Endodermal cell (in vitro differentiated cells): Measurements from ENCODE around the gene PIBF1. TPM values are rescaled to one million over a fixed set of nuclear protein-coding genes. Genes with fewer than 3 reads are reported as not detected.

Experiments used
- DNase-seq: peaks from one replicate; pipeline ENCODE4 v3.0.0-alpha.2; 2017
- H3K27ac ChIP-seq: 2 replicates; pipeline ENCODE4 v1.5.1; 2013; ENCODE audit warnings: mild to moderate bottlenecking, low read depth, low read length, moderate library complexity
- H3K27me3 ChIP-seq: 2 replicates; pipeline ENCODE4 v1.6.1; 2013; ENCODE audit warnings: mild to moderate bottlenecking, low read length, moderate library complexity; ENCODE audit not compliant: insufficient read depth, control insufficient read depth, poor library complexity, severe bottlenecking
- H3K36me3 ChIP-seq: 2 replicates; pipeline ENCODE4 v1.7.0; 2013; ENCODE audit warnings: mild to moderate bottlenecking, low read length, moderate library complexity; ENCODE audit not compliant: control insufficient read depth, insufficient read depth
- H3K4me1 ChIP-seq: one replicate; pipeline ENCODE4 v1.7.0; 2013; ENCODE audit warnings: low read length; ENCODE audit not compliant: control insufficient read depth, insufficient read depth
- H3K4me3 ChIP-seq: 2 replicates; pipeline ENCODE4 v1.5.1; 2013; ENCODE audit warnings: mild to moderate bottlenecking, low read length, moderate library complexity
- H3K9ac ChIP-seq: 2 replicates; pipeline ENCODE4 v1.6.1; 2013; ENCODE audit warnings: mild to moderate bottlenecking, low read length, moderate library complexity; ENCODE audit not compliant: poor library complexity, severe bottlenecking; ENCODE audit errors: extremely low read depth
- H3K9me3 ChIP-seq: 2 replicates; pipeline ENCODE4 v1.6.1; 2013; ENCODE audit warnings: mild to moderate bottlenecking, low read length, moderate library complexity; ENCODE audit not compliant: control insufficient read depth
- H3K27ac Mint-ChIP-seq: 2 replicates; pipeline ENCODE4 v1.8.0; 2020; ENCODE audit warnings: mixed read lengths
- H3K27me3 Mint-ChIP-seq: 2 replicates; pipeline ENCODE4 v1.8.0; 2021; ENCODE audit warnings: mild to moderate bottlenecking, mixed read lengths; ENCODE audit not compliant: insufficient read depth
- H3K36me3 Mint-ChIP-seq: 2 replicates; pipeline ENCODE4 v1.8.0; 2020; ENCODE audit warnings: low read depth, mixed read lengths
- H3K4me1 Mint-ChIP-seq: 2 replicates; pipeline ENCODE4 v1.8.0; 2020; ENCODE audit warnings: mixed read lengths
- H3K4me3 Mint-ChIP-seq: 2 replicates; pipeline ENCODE4 v1.8.0; 2020; ENCODE audit warnings: mild to moderate bottlenecking, moderate library complexity, mixed read lengths
- H3K9me3 Mint-ChIP-seq: 2 replicates; pipeline ENCODE4 v1.8.0; 2020; ENCODE audit warnings: mild to moderate bottlenecking, mixed read lengths
- CTCF ChIP-seq: fragments of 200-600 bp; sonication (generic); conservative IDR thresholded peaks from 2 replicates; pipeline ENCODE4 v1.5.0; 2021; ENCODE audit warnings: antibody characterized with exemption, mild to moderate bottlenecking
- WGBS, 2 experiments: methylation state at CpG; one replicate each; pipeline versions ENCODE4 v1.1.5 to v1.1.7; 2013; ENCODE audit warnings: missing lambda C conversion rate in 2 of 2, mixed read lengths in 1 of 2; ENCODE audit not compliant: insufficient coverage in 1 of 2, insufficient read length in 1 of 2; 5-methylcytosine and 5-hydroxymethylcytosine counted together
- total RNA-seq, 2 donors: library from RNA; stranded (reverse); fragmentation: NEBNext Ultra II Directional in 1 of 2; extraction: Animal tissue kit (Norgen Biotek cat#: 25700) in 1 of 2; gene quantifications; 2 replicates in 1 of 2; 3 replicates in 1 of 2; pipeline ENCODE4 v1.2.1, GENCODE V29; 2021

Gene PIBF1
- total RNA-seq, 2 donors from 2014 or later = 25.6 to 35.2 TPM

- H3K9ac ChIP-seq = no peak overlapping the region
- no peaks in the 10 kb centered on the region for H3K27me3 Mint-ChIP-seq
- H3K27ac ChIP-seq = no peak overlapping the region
- 89 to 94% methylated on average over 1 of the region's 1 CpG for WGBS, 2 experiments
- no peak for DNase-seq
- no peaks in the 10 kb centered on the region for H3K9me3 Mint-ChIP-seq
- TF ChIP-seq CTCF = no peak
- no peak overlapping the region for H3K4me3 ChIP-seq
- H3K4me1 Mint-ChIP-seq = peaks cover 6% of the 10 kb centered on the region
- no peaks in the 10 kb centered on the region for H3K4me1 ChIP-seq
- H3K27ac Mint-ChIP-seq = no peak overlapping the region
- H3K36me3 Mint-ChIP-seq = peaks cover 15% of the 10 kb centered on the region
- H3K36me3 ChIP-seq = peaks cover 2% of the 10 kb centered on the region
- no peak overlapping the region for H3K4me3 Mint-ChIP-seq
- no peaks in the 10 kb centered on the region for H3K27me3 ChIP-seq
- H3K9me3 ChIP-seq = no peaks in the 10 kb centered on the region
Observed at GRCh38 chr13:72853000-72853399, 71.1 kb downstream of the PIBF1 start.

- TF ChIP-seq CTCF = no peak
- peaks cover 3% of the 10 kb centered on the region for H3K36me3 ChIP-seq
Observed at GRCh38 chr13:72864142-72865011, 82.4 kb downstream of the PIBF1 start.

GRCh38 chr13:72868229-72868628 lies 86.3 kb downstream of the PIBF1 start:
- H3K9me3 Mint-ChIP-seq = peaks cover 10% of the 10 kb centered on the region
- 91 to 100% methylated on average over 1 of the region's 1 CpG for WGBS, 2 experiments

More at GRCh38 chr13:72864142-72865011, 82.4 kb downstream of the PIBF1 start:
- 96 to 100% methylated on average over 4 to 8 of the region's 9 CpGs for WGBS, 2 experiments
- H3K9ac ChIP-seq = no peak overlapping the region
- H3K9me3 ChIP-seq = no peaks in the 10 kb centered on the region
- H3K4me1 Mint-ChIP-seq = no peaks in the 10 kb centered on the region
- no peaks in the 10 kb centered on the region for H3K27me3 Mint-ChIP-seq
- peaks cover 32% of the 10 kb centered on the region for H3K36me3 Mint-ChIP-seq
- H3K9me3 Mint-ChIP-seq = peaks cover 10% of the 10 kb centered on the region
- no peak overlapping the region for H3K27ac Mint-ChIP-seq
- no peaks in the 10 kb centered on the region for H3K4me1 ChIP-seq
- no peak overlapping the region for H3K4me3 ChIP-seq
- DNase-seq = no peak
- no peaks in the 10 kb centered on the region for H3K27me3 ChIP-seq
- H3K27ac ChIP-seq = no peak overlapping the region
- H3K4me3 Mint-ChIP-seq = no peak overlapping the region

More at GRCh38 chr13:72868229-72868628, 86.3 kb downstream of the PIBF1 start:
- Mint-ChIP-seq H3K27me3 (no peaks in the 10 kb centered on the region), H3K4me3 (no peak overlapping the region), H3K27ac (no peak overlapping the region), H3K36me3 (peaks cover 27% of the 10 kb centered on the region), H3K4me1 (no peaks in the 10 kb centered on the region)
- Histone ChIP-seq H3K36me3 (peaks cover 3% of the 10 kb centered on the region), H3K27me3 (no peaks in the 10 kb centered on the region), H3K9ac (no peak overlapping the region), H3K9me3 (no peaks in the 10 kb centered on the region), H3K4me3 (no peak overlapping the region), H3K4me1 (no peaks in the 10 kb centered on the region), H3K27ac (no peak overlapping the region)
- TF ChIP-seq CTCF = no peak
- no peak for DNase-seq
